HEK293 (cell line): ENCODE measurements around the gene CACNA1D.

Experiments
- CTCF ChIA-PET: fragments of 350-600 bp; formaldehyde crosslinking; extraction: SDS; loops from one replicate; lab custom pipeline; 2021; ENCODE audit warnings: antibody characterized with exemption; lab: Yijun Ruan, JAX
- POLR2A ChIA-PET: fragments of 300-600 bp; formaldehyde crosslinking; extraction: SDS; loops from one replicate; lab custom pipeline; 2020; ENCODE audit warnings: antibody characterized with exemption, inconsistent platforms; lab: Yijun Ruan, JAX
- H3K27ac ChIP-seq: fragments of 200-500 bp; sonication (Bioruptor generic); 2 replicates; pipeline ENCODE4 v1.5.1; 2014; ENCODE audit warnings: low read depth, low read length, control low read depth, inconsistent platforms; ENCODE audit errors: extremely low read depth
- H3K36me3 ChIP-seq, 2 experiments: fragments of 200-500 bp in 1 of 2; sonication (Bioruptor generic) in 1 of 2; 1 replicate in 1 of 2; 2 replicates in 1 of 2; pipeline ENCODE4 v1.5.1; 2014 to 2017; ENCODE audit warnings: inconsistent platforms in 2 of 2, low read length in 2 of 2; ENCODE audit not compliant: control insufficient read depth in 2 of 2, insufficient read depth in 1 of 2
- H3K4me1 ChIP-seq: fragments of 200-500 bp; sonication (Bioruptor generic); 2 replicates; pipeline ENCODE4 v1.5.1; 2014; ENCODE audit warnings: mild to moderate bottlenecking, low read length, inconsistent platforms; ENCODE audit not compliant: control insufficient read depth, insufficient read depth
- H3K4me3 ChIP-seq: 2 replicates; pipeline ENCODE4 v1.5.1; 2011; ENCODE audit warnings: low read depth, mild to moderate bottlenecking, control low read depth, low read length, moderate library complexity
- H3K9me3 ChIP-seq: fragments of 200-500 bp; sonication (Bioruptor generic); 2 replicates; pipeline ENCODE4 v1.5.1; 2014; ENCODE audit warnings: low read depth, low read length, inconsistent platforms; ENCODE audit not compliant: control insufficient read depth, insufficient read depth
- ATF2 ChIP-seq: fragments of 450-650 bp; formaldehyde crosslinking; IDR thresholded peaks from 2 replicates; pipeline ENCODE4 v1.5.1; 2016; ENCODE audit warnings: missing biosample characterization, missing genetic modification characterization, low read depth
- GLI2 ChIP-seq: fragments of 450-650 bp; formaldehyde crosslinking; IDR thresholded peaks from 2 replicates; pipeline ENCODE4; 2017; ENCODE audit warnings: missing biosample characterization, missing genetic modification characterization, low read depth, borderline replicate concordance
- GLIS2 ChIP-seq: fragments of 450-650 bp; formaldehyde crosslinking; IDR thresholded peaks from 2 replicates; pipeline ENCODE4 v1.5.1; 2016; ENCODE audit warnings: missing biosample characterization, missing genetic modification characterization
- KLF10 ChIP-seq: fragments of 450-650 bp; IDR thresholded peaks from 2 replicates; pipeline ENCODE4 v1.5.1; 2018; ENCODE audit warnings: missing biosample characterization, mild to moderate bottlenecking, missing genetic modification characterization
- ZFP3 ChIP-seq: fragments of 450-650 bp; formaldehyde crosslinking; IDR thresholded peaks from 2 replicates; pipeline ENCODE4 v1.5.1; 2016; ENCODE audit warnings: low read depth, missing biosample characterization, missing genetic modification characterization
- ZNF121 ChIP-seq: fragments of 450-650 bp; formaldehyde crosslinking; IDR thresholded peaks from 2 replicates; pipeline ENCODE4 v1.5.1; 2016; ENCODE audit warnings: missing biosample characterization, missing genetic modification characterization
- ZNF157 ChIP-seq: fragments of 450-650 bp; formaldehyde crosslinking; IDR thresholded peaks from 2 replicates; pipeline ENCODE4 v1.5.1; 2016; ENCODE audit warnings: missing biosample characterization, missing genetic modification characterization
- ZNF2 ChIP-seq: fragments of 450-650 bp; formaldehyde crosslinking; IDR thresholded peaks from 2 replicates; pipeline ENCODE4 v1.5.1; 2016; ENCODE audit warnings: missing biosample characterization, missing genetic modification characterization
- ZNF211 ChIP-seq: fragments of 450-650 bp; formaldehyde crosslinking; IDR thresholded peaks from 2 replicates; pipeline ENCODE4 v1.5.1; 2016; ENCODE audit warnings: low read depth, missing biosample characterization, missing genetic modification characterization
- ZNF266 ChIP-seq: fragments of 450-650 bp; formaldehyde crosslinking; IDR thresholded peaks from 2 replicates; pipeline ENCODE4 v1.5.1; 2016; ENCODE audit warnings: missing biosample characterization, missing genetic modification characterization, low read depth
- ZNF513 ChIP-seq: fragments of 450-650 bp; IDR thresholded peaks from 2 replicates; pipeline ENCODE4 v1.5.1; 2018; ENCODE audit warnings: missing biosample characterization, missing genetic modification characterization
- ZNF626 ChIP-seq: fragments of 450-650 bp; sonication (Bioruptor Pico); formaldehyde crosslinking; IDR thresholded peaks from 2 replicates; pipeline ENCODE4 v1.5.1; 2018; ENCODE audit warnings: missing biosample characterization, missing genetic modification characterization, inconsistent platforms
- ZNF658 ChIP-seq: fragments of 450-650 bp; formaldehyde crosslinking; IDR thresholded peaks from 2 replicates; pipeline ENCODE4; 2016; ENCODE audit warnings: missing biosample characterization, missing genetic modification characterization
- ZNF76 ChIP-seq: fragments of 450-650 bp; formaldehyde crosslinking; IDR thresholded peaks from 2 replicates; pipeline ENCODE4; 2016; ENCODE audit warnings: low read depth, missing biosample characterization, missing genetic modification characterization, borderline replicate concordance
- ZSCAN30 ChIP-seq: fragments of 450-650 bp; IDR thresholded peaks from 2 replicates; pipeline ENCODE4 v1.5.1; 2018; ENCODE audit warnings: missing biosample characterization, mild to moderate bottlenecking, missing genetic modification characterization, moderate library complexity
- TF ChIP-seq, protein P1 (sequence below): fragments of 450-650 bp; formaldehyde crosslinking; IDR thresholded peaks from 2 replicates; pipeline ENCODE4 v1.5.1; 2016; ENCODE audit warnings: missing biosample characterization, missing genetic modification characterization, low read depth
- TF ChIP-seq, protein P2 (sequence below): fragments of 450-650 bp; formaldehyde crosslinking; IDR thresholded peaks from 2 replicates; pipeline ENCODE4 v1.5.1; 2017; ENCODE audit warnings: missing biosample characterization, missing genetic modification characterization

CACNA1D gene

GRCh38 chr3:53524566-53524965 lies 30.2 kb downstream of the CACNA1D start (continued):
- TF ChIP-seq ZNF513 (tag by site-specific recombination) (no peak), ZFP3 (tag by site-specific recombination) (no peak), ZNF76 (tag by site-specific recombination) (no peak), ZSCAN30 (no peak), ZNF211 (no peak), ZNF626 (tag by site-specific recombination) (no peak), ZNF266 (tag by site-specific recombination) (no peak)

DNA sequence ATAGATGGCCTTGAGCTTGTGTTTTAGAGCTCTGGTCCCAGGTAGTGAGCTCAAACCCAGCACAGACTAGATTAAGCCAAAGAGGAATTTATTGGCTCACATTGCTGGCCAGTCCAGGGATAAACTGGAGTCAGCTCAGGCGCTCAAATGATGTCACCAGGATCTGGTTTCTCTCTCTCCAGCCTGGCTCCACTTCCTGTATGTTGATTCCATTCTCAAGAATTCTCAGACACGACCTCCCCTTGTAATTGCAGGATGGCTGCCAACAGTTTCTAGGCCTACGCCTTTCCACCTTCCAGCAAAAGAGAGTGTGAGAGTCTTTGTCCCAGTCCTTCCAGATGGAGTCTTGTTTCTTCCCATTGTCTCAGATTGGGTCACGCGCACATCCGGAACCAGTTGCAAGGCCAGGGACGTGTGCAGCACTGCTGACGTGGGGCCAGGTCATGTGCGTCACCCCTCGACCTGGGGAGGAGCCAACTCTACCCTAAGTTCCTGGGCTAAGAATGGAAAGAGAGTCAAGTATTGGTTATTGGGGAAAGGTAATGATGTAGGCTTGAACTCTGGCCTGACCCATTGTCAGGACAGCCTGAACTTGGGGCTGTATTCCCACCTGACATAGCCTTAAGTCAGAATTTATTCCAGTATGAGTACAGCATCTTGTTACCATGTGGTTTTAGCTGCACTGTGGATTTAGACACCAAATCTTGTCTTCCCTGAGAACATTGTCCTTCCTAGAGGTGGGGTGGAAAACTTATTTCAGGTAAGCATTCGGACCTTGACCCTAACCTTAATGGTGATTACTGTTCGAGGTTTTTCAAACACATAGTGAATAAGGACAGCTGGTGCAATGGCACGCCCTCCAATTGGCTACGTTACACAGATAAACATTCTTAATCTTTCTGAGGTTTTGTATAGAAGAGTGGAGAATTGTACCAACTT lies 31.6 kb downstream of the CACNA1D start:
- Histone ChIP-seq H3K36me3 (no peaks in the 10 kb centered on the region), H3K9me3 (no peaks in the 10 kb centered on the region), H3K4me3 (no peak overlapping the region), H3K4me1 (no peaks in the 10 kb centered on the region), H3K27ac (no peak overlapping the region)
- no peak for TF ChIP-seq KLF10 (tag by site-specific recombination)
- no peak for TF ChIP-seq ZNF658 (tag by site-specific recombination)
- ChIA-PET CTCF (interaction anchor here (0.8 to 1.4 kb wide), 3 partner anchors 12 to 184 kb away, joined by 3 read pairs; no protein-coding TSS in a partner anchor), POLR2A (no interaction called here)

- CTCF ChIA-PET, result no interaction called here
- Histone ChIP-seq H3K9me3 (no peaks in the 10 kb centered on the region), H3K27ac (no peak overlapping the region), H3K4me1 (no peaks in the 10 kb centered on the region), H3K4me3 (no peak overlapping the region), H3K36me3 (no peaks in the 10 kb centered on the region)
- TF ChIP-seq, protein P1, sequence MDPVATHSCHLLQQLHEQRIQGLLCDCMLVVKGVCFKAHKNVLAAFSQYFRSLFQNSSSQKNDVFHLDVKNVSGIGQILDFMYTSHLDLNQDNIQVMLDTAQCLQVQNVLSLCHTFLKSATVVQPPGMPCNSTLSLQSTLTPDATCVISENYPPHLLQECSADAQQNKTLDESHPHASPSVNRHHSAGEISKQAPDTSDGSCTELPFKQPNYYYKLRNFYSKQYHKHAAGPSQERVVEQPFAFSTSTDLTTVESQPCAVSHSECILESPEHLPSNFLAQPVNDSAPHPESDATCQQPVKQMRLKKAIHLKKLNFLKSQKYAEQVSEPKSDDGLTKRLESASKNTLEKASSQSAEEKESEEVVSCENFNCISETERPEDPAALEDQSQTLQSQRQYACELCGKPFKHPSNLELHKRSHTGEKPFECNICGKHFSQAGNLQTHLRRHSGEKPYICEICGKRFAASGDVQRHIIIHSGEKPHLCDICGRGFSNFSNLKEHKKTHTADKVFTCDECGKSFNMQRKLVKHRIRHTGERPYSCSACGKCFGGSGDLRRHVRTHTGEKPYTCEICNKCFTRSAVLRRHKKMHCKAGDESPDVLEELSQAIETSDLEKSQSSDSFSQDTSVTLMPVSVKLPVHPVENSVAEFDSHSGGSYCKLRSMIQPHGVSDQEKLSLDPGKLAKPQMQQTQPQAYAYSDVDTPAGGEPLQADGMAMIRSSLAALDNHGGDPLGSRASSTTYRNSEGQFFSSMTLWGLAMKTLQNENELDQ, result no peak
- no peak for TF ChIP-seq GLI2 (tag by site-specific recombination)
- no peak for TF ChIP-seq ATF2 (tag by site-specific recombination)
- TF ChIP-seq, protein P2, sequence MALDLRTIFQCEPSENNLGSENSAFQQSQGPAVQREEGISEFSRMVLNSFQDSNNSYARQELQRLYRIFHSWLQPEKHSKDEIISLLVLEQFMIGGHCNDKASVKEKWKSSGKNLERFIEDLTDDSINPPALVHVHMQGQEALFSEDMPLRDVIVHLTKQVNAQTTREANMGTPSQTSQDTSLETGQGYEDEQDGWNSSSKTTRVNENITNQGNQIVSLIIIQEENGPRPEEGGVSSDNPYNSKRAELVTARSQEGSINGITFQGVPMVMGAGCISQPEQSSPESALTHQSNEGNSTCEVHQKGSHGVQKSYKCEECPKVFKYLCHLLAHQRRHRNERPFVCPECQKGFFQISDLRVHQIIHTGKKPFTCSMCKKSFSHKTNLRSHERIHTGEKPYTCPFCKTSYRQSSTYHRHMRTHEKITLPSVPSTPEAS, result no peak
- no peak for TF ChIP-seq ZNF121 (tag by site-specific recombination)
- TF ChIP-seq GLIS2 (tag by site-specific recombination), result no peak
- no peak for TF ChIP-seq ZNF2 (tag by site-specific recombination)
- TF ChIP-seq ZNF157 (tag by site-specific recombination), result no peak
- POLR2A ChIA-PET, result no interaction called here
Measured at GRCh38 chr3:53526704-53527055, 32.3 kb downstream of the CACNA1D start.
